ENCODE results near the gene HOXA1. TPM values are rescaled to one million over a fixed set of nuclear protein-coding genes. Genes with fewer than 3 reads are reported as not detected.

HOXA1 gene
- total and polyA plus RNA-seq, 9 donors, result 0.42 to 1.2 (median 0.91) TPM

GRCh38 chr7:27111042-27111750, 15.4 kb upstream of the HOXA1 start:
- peak; percentile 62 for DNase-seq
- no peak overlapping the region for H3K4me3 ChIP-seq (ENCODE audit: low read length)
- 57% methylated on average over 1 of the region's 6 CpGs for WGBS (ENCODE audit: insufficient coverage)
- peaks cover 31% of the 10 kb centered on the region for H3K27me3 ChIP-seq (ENCODE audit: control insufficient read depth, insufficient read depth, low read length)
- H3K27ac ChIP-seq (ENCODE audit: low read length), result peak overlapping the region; percentile 94
- H3K36me3 ChIP-seq (ENCODE audit: control insufficient read depth, insufficient read depth, low read length), result peaks cover 18% of the 10 kb centered on the region
- H3K4me1 ChIP-seq (ENCODE audit: control insufficient read depth, insufficient read depth, low read length), result peaks cover 51% of the 10 kb centered on the region
- H3K9me3 ChIP-seq (replicated peaks; ENCODE audit: control insufficient read depth, low read depth, low read length), result no peaks in the 10 kb centered on the region

- Histone ChIP-seq H3K36me3 (ENCODE audit: control insufficient read depth, insufficient read depth, low read length) (peaks cover 14% of the 10 kb centered on the region), H3K4me1 (ENCODE audit: control insufficient read depth, insufficient read depth, low read length) (peaks cover 53% of the 10 kb centered on the region), H3K9me3 (replicated peaks; ENCODE audit: control insufficient read depth, low read depth, low read length) (no peaks in the 10 kb centered on the region), H3K27me3 (ENCODE audit: control insufficient read depth, insufficient read depth, low read length) (peaks cover 35% of the 10 kb centered on the region), H3K4me3 (ENCODE audit: low read length) (no peak overlapping the region), H3K27ac (ENCODE audit: low read length) (peak overlapping the region; percentile 94)
- WGBS (ENCODE audit: insufficient coverage), result 42% methylated on average over 58 of the region's 66 CpGs
- peak; percentile 80 for DNase-seq
These were observed 14.6 kb upstream of the HOXA1 start for GRCh38 chr7:27110186-27111031.

DNA sequence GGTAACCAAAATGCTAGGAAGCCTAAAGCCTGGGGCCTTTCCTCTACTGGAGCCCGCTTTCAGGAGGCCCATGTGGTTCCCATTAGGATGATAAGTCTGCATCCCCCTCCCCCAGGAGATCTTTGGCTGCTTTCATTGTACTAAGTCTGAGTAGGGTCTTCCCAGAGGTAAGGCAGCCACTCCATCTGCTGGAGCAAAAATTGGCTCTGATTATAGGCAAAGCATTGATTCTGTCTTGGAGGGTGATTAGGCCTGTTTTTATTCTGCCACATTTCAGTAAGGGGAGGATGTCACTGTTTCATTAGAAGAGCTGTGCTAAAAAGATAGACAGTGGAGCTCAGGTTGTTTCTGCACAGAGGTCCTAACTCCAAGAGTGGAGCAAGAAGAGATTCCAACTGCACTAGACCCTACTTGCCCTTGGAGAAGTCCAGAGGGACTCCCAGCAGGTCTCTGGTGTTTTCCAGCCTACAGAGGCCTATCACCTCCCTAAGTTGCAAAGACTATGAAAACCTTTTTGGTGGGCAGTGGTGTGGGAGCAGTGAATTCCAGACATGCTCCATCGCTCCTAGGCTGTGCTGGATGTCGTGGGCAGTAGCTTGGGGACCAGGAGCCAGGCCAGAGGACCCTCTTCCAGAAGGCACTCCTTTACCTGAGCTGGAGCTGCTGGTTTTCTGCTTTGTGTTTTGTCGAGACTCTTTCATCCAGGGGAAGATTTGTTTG, 13.8 kb upstream of the HOXA1 start:
- peak; percentile 87 for DNase-seq
- no peak overlapping the region for H3K4me3 ChIP-seq (ENCODE audit: low read length)
- no peaks in the 10 kb centered on the region for H3K9me3 ChIP-seq (replicated peaks; ENCODE audit: control insufficient read depth, low read depth, low read length)
- peaks cover 49% of the 10 kb centered on the region for H3K4me1 ChIP-seq (ENCODE audit: control insufficient read depth, insufficient read depth, low read length)
- WGBS (ENCODE audit: insufficient coverage), result 73% methylated on average over 2 of the region's 4 CpGs
- H3K27ac ChIP-seq (ENCODE audit: low read length), result peak overlapping the region; percentile 38
- peaks cover 13% of the 10 kb centered on the region for H3K36me3 ChIP-seq (ENCODE audit: control insufficient read depth, insufficient read depth, low read length)
- peaks cover 39% of the 10 kb centered on the region for H3K27me3 ChIP-seq (ENCODE audit: control insufficient read depth, insufficient read depth, low read length)

GRCh38 chr7:27108390-27109127, 12.8 kb upstream of the HOXA1 start:
- H3K27ac ChIP-seq (ENCODE audit: low read length), result peak overlapping the region; percentile 60
- no peaks in the 10 kb centered on the region for H3K9me3 ChIP-seq (replicated peaks; ENCODE audit: control insufficient read depth, low read depth, low read length)
- peaks cover 44% of the 10 kb centered on the region for H3K27me3 ChIP-seq (ENCODE audit: control insufficient read depth, insufficient read depth, low read length)
- H3K4me3 ChIP-seq (ENCODE audit: low read length), result no peak overlapping the region
- no peak for DNase-seq
- peaks cover 48% of the 10 kb centered on the region for H3K4me1 ChIP-seq (ENCODE audit: control insufficient read depth, insufficient read depth, low read length)
- H3K36me3 ChIP-seq (ENCODE audit: control insufficient read depth, insufficient read depth, low read length), result peaks cover 14% of the 10 kb centered on the region
- WGBS (ENCODE audit: insufficient coverage), result 66% methylated on average over 28 of the region's 41 CpGs

DNA sequence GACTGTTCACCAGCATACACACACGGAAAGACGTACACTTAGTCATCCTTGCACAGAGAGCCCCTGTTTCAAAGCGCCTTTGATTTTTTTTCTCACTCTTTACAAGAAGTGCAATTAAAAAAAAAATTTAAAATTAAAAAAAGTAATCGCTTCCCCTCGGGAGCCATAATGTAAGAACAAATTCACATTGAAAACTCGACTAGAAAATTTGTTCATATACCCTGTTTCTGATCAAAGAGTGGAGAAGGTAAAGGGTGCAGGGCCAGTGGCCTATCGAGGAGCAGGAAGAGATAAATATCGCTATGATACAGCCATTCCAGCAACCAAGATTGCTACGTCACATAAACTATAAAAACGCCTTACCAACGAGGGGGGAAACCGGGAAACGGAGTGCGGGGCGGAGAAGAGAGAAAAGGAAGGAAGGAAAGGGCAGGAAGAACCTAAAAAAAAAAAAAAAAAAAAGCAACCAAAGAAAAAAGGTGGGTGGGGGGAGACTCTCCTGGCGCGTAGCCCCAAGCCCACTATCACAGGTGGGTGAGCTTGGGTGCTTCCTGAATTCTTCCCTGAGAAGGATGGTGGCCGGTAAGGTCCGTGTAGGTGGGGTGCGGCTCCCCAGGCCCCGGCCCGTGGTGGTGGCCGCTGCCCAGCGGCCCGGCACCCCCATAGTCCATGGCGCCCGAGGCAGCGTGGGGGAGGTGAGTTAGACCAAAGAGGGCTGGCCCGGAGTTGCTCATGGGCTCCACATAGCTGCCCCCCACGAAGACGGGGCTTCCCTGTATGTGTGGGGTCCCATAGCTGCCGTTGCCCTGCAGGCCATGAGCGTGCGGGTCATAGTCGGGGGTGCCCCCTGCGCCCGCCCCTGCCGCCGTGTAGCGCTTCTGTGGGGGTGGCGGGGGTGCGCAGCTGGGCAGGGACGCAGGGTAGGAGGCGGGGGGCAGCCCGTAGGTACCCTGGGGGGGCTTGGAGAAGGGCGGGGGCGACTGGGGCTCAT, 11.9 kb upstream of the HOXA1 start:
- no peak overlapping the region for H3K4me3 ChIP-seq (ENCODE audit: low read length)
- H3K9me3 ChIP-seq (replicated peaks; ENCODE audit: control insufficient read depth, low read depth, low read length), result no peaks in the 10 kb centered on the region
- no peak for DNase-seq
- H3K27ac ChIP-seq (ENCODE audit: low read length), result peak overlapping the region; percentile 62
- WGBS (ENCODE audit: insufficient coverage), result 60% methylated on average over 30 of the region's 47 CpGs
- peaks cover 43% of the 10 kb centered on the region for H3K4me1 ChIP-seq (ENCODE audit: control insufficient read depth, insufficient read depth, low read length)
- peaks cover 47% of the 10 kb centered on the region for H3K27me3 ChIP-seq (ENCODE audit: control insufficient read depth, insufficient read depth, low read length)
- peaks cover 15% of the 10 kb centered on the region for H3K36me3 ChIP-seq (ENCODE audit: control insufficient read depth, insufficient read depth, low read length)

GRCh38 chr7:27106901-27107240, 11.1 kb upstream of the HOXA1 start:
- peaks cover 54% of the 10 kb centered on the region for H3K27me3 ChIP-seq (ENCODE audit: control insufficient read depth, insufficient read depth, low read length)
- H3K4me1 ChIP-seq (ENCODE audit: control insufficient read depth, insufficient read depth, low read length), result peaks cover 43% of the 10 kb centered on the region
- no CpG with 5 or more reads among the region's 14 CpGs for WGBS (ENCODE audit: insufficient coverage)
- DNase-seq, result no peak
- H3K9me3 ChIP-seq (replicated peaks; ENCODE audit: control insufficient read depth, low read depth, low read length), result no peaks in the 10 kb centered on the region
- peaks cover 15% of the 10 kb centered on the region for H3K36me3 ChIP-seq (ENCODE audit: control insufficient read depth, insufficient read depth, low read length)
- peak overlapping the region; percentile 65 for H3K27ac ChIP-seq (ENCODE audit: low read length)
- H3K4me3 ChIP-seq (ENCODE audit: low read length), result peak overlapping the region; percentile 11

- Histone ChIP-seq H3K4me1 (ENCODE audit: control insufficient read depth, insufficient read depth, low read length) (peaks cover 40% of the 10 kb centered on the region), H3K27me3 (ENCODE audit: control insufficient read depth, insufficient read depth, low read length) (peaks cover 58% of the 10 kb centered on the region)
- DNase-seq, result peak; percentile 57
These were observed 10.5 kb upstream of the HOXA1 start for GRCh38 chr7:27106181-27106900.

GRCh38 chr7:27105301-27106031, 9.7 kb upstream of the HOXA1 start:
- H3K4me1 ChIP-seq (ENCODE audit: control insufficient read depth, insufficient read depth, low read length), result peaks cover 32% of the 10 kb centered on the region
- peaks cover 59% of the 10 kb centered on the region for H3K27me3 ChIP-seq (ENCODE audit: control insufficient read depth, insufficient read depth, low read length)
- H3K36me3 ChIP-seq (ENCODE audit: control insufficient read depth, insufficient read depth, low read length), result peaks cover 19% of the 10 kb centered on the region
- WGBS (ENCODE audit: insufficient coverage), result 100% methylated on average over 2 of the region's 13 CpGs
- DNase-seq, result no peak
- H3K9me3 ChIP-seq (replicated peaks; ENCODE audit: control insufficient read depth, low read depth, low read length), result no peaks in the 10 kb centered on the region
- no peak overlapping the region for H3K27ac ChIP-seq (ENCODE audit: low read length)
- H3K4me3 ChIP-seq (ENCODE audit: low read length), result no peak overlapping the region

More at GRCh38 chr7:27106181-27106900, 10.5 kb upstream of the HOXA1 start:
- Histone ChIP-seq H3K36me3 (ENCODE audit: control insufficient read depth, insufficient read depth, low read length) (peaks cover 15% of the 10 kb centered on the region), H3K4me3 (ENCODE audit: low read length) (peak overlapping the region; percentile 11), H3K9me3 (replicated peaks; ENCODE audit: control insufficient read depth, low read depth, low read length) (no peaks in the 10 kb centered on the region), H3K27ac (ENCODE audit: low read length) (peak overlapping the region; percentile 65)
- WGBS (ENCODE audit: insufficient coverage), result 56% methylated on average over 43 of the region's 44 CpGs

Measured in muscle of leg (tissue), 11 donors.